Umbilical cord (tissue), 2 donors: ENCODE data around the gene FNIP2. TPM values are rescaled to one million over a fixed set of nuclear protein-coding genes. Genes with fewer than 3 reads are reported as not detected.

Experiments used
- DNase-seq: peaks from one replicate; pipeline ENCODE4 v3.0.0-alpha.2; 2015; ENCODE audit warnings: low spot score
- total RNA-seq: library from RNA; depleted of rRNA; stranded (reverse); fragments of >200 nt; gene quantifications from one replicate; pipeline ENCODE4 v1.2.3, GENCODE V29; 2014; ENCODE audit warnings: low replicate concordance; ENCODE audit not compliant: insufficient read depth

The FNIP2 gene
- total RNA-seq, 1 donor from 2014 or later = 69.3 TPM

- no peak for DNase-seq
Observed at GRCh38 chr4:158837527-158838141, 68.8 kb downstream of the FNIP2 start.

GRCh38 chr4:158840131-158840530, 71.3 kb downstream of the FNIP2 start:
- DNase-seq = no peak

- DNase-seq = peak; percentile 54
Observed at GRCh38 chr4:158841540-158841939, 72.7 kb downstream of the FNIP2 start.

GRCh38 chr4:158845311-158846041, 76.7 kb downstream of the FNIP2 start:
- DNase-seq = no peak

- DNase-seq = no peak
Observed at GRCh38 chr4:158847535-158847934, 78.7 kb downstream of the FNIP2 start.

GRCh38 chr4:158849681-158850080, 80.9 kb downstream of the FNIP2 start:
- no peak for DNase-seq

GRCh38 chr4:158850371-158850770, 81.5 kb downstream of the FNIP2 start:
- DNase-seq = no peak

GRCh38 chr4:158850800-158851644, 82.2 kb downstream of the FNIP2 start:
- DNase-seq = peak; percentile 31

- DNase-seq = no peak
Observed at GRCh38 chr4:158854236-158854635, 85.4 kb downstream of the FNIP2 start.

- peak; percentile 24 for DNase-seq
Observed at GRCh38 chr4:158856852-158857251, 88.0 kb downstream of the FNIP2 start.

GRCh38 chr4:158857951-158858350, 89.1 kb downstream of the FNIP2 start:
- DNase-seq = no peak

GRCh38 chr4:158858410-158859199, 89.8 kb downstream of the FNIP2 start:
- DNase-seq = peak; percentile 16

- DNase-seq = no peak
Observed at GRCh38 chr4:158859661-158860060, 90.8 kb downstream of the FNIP2 start.

GRCh38 chr4:158860856-158861255, 92.0 kb downstream of the FNIP2 start:
- DNase-seq = no peak

- no peak for DNase-seq
Observed at GRCh38 chr4:158861281-158861680, 92.5 kb downstream of the FNIP2 start.

- DNase-seq = no peak
Observed at GRCh38 chr4:158861766-158862165, 92.9 kb downstream of the FNIP2 start.

- no peak for DNase-seq
Observed at GRCh38 chr4:158863296-158863695, 94.5 kb downstream of the FNIP2 start.

- DNase-seq = no peak
Observed at GRCh38 chr4:158865520-158866177, 96.8 kb downstream of the FNIP2 start.

- no peak for DNase-seq
Observed at GRCh38 chr4:158869001-158869400, 100.2 kb downstream of the FNIP2 start.

- no peak for DNase-seq
Observed at GRCh38 chr4:158869761-158870160, 100.9 kb downstream of the FNIP2 start.

GRCh38 chr4:158870282-158870625, 101.4 kb downstream of the FNIP2 start:
- DNase-seq = no peak
